ENCODE data around the gene FAM25A.
"Not testable (repeated sequence)": the region's sequence is repeated elsewhere in the genome, so short reads cannot be mapped to it uniquely, and the experiment has no call there.

FAM25A gene

DNA sequence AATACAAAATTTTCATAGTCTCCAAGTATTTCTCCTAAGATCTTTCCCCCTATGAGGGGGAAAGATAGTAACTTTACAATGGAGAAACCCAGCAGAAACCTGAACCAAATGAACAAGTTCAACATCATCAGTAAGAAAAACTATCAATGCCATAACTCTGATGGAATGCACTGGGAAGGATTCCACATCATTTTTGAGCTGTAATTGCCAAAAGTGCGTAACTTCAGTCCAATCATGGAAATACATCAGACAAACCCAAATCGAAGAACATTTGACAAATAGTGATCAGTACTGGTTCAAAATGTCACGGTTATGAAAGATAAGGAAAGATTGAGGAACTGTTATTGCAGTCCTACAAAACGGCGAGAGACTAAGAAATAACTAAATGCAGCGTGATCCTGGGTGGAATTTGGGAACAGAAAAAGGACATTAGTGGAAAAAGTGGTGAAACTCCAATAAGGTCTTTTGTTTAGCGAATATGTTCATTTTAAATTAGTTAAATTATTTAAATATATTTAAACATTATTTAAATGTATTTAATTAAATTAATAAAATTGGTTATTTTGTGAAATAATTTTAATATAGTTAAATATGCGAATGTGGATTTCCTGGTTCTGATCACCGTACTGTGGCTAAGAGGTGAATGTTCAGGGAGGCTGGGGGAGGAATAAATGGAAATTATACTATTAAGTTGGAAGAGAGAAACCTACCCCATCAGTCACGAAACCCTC lies 4.9 kb upstream of the FAM25A start:
- DNase-seq, result not testable (repeated sequence)

DNA sequence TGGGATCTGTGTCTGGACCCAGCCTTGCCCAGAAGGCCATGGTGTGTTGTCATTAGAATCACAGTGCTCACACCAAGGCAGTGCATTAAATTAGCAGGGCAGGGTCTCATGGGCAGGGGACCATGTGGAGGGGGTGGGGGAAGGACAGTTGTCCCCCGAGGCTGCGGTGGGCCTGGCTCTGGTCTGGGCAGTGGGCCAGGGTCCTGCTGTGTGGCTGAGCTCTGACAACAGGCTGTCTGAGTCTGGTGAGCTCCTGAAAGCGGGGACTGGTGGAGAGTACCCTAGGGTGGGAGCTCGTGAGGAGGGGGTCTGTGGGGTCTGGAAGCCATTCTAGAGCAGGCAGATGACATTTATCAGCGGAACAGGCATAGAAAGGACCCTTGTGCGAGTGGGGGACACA lies 2.0 kb upstream of the FAM25A start:
- DNase-seq, result not testable (repeated sequence)

DNA sequence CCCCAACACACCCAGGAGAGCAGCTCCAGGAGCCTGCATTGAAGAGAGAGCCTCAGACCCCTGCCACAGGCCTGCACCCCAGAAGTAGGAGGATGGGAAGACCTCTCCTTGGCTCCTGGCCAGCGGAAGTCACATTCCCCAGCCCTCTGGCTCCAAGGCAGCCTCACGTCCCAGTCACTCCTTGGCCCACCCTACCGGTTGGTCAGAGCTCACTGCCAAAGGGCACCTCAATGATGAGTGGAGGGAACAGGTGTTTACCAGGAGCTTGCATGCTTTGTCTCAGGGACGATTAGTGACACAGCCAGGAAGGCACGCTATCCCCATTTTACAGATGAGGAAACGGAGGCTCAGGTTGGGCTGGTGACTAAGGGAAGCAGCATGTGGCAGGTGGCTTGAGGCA lies 1.0 kb upstream of the FAM25A start:
- DNase-seq, result not testable (repeated sequence)

DNA sequence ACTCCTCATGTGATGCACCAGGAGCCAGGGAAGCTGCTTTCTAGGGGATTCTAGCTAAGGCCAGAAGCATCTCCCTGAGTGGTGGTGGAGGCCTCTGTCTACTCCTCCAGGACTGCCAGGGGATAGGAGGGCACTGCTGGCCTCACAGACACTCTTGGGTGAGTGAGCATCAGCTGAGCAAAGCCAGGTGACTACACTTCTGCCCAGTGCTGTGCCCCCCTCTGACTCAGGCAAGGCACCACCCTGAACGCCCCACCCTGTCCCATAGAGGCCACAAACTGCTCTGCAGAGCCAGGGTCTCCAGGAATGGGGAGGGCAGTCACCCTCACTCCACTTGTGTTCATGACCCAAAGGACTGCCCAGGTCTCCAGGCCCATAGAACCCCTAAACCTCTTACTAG lies 590 bp upstream of the FAM25A start:
- DNase-seq, result not testable (repeated sequence)

DNA sequence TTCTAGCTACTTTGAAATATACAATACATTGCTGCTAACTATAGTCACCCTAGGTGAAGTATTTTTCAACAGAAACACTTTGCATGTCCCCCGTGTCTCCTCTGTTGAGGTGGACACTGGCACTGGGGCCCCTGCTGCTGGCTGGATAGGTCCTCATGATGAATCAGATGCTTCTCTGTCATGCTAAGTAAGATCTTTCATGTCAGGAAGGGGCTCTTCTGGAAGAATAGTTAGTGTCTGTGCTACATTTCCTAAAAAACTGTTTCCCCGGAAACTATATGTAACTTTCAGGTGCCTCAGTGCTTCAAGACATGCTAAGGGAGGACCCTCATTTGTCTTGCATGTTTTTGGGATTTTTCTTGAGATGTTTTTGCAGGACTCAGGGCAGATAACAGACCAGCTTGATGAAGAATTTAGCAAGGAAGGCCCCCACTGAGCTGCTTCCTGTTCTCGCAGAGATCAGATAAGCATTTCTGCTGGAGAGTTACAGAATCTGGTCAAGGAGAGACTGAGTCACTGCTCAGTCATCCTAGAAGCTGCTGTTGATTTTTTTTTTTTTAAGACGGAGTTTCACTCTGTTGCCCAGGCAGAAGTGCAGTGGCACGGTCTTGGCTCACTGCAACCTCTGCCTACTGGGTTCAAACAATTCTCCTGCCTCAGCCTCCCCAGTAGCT lies 5.3 kb downstream of the FAM25A start:
- DNase-seq, result peak; percentile 86

DNA sequence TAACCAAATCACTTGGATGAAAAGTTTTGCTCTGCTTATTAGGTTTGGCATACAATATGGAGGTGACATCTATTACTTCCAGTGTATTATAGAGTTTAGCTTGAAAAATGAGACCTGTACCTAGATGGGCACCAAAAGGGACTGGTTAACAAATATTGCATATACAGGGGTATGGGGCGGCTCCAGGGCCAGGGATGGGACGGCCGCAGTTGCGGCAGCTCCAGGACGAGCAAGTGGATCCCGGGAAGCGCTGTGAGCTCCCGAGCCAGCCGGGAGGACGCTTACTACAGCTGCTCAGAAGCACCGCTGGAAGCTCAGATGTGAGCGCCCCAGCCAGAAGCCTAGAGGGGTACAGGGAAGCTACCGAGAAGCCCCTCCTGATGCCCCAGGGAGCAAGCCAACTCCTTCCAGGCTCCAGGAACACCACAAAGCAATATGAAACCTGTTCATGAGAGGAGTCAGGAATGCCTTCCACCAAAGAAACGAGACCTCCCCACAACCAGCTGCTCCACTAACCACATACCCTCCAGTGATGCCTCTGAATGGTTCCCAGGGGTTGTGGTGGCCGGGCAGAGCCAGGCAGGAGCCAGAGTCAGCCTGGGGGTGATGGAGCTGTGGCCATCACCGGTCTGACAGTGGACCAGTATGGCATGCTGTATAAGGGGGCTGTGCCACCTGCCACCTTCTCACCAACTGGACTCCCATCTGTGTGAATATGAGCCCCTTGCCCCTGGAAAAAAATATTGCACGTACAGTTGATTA lies 6.8 kb downstream of the FAM25A start:
- DNase-seq, result not testable (repeated sequence)

DNA sequence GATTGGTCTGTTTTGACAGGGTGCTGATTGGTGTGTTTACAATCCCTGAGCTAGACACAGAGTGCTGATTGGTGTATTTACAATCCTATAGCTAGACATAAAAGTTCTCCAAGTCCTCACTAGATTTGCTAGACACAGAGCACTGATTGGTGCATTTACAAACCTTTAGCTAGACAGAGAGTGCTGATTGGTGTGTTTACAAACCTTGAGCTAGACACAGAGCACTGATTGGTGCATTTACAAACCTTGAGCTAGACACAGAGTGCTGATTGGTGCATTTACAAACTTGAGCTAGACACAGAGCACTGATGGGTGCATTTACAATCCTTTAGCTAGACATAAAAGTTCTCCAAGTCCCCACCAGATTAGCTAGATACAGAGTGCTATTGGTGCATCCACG lies 10.3 kb downstream of the FAM25A start:
- not testable (repeated sequence) for DNase-seq

DNA sequence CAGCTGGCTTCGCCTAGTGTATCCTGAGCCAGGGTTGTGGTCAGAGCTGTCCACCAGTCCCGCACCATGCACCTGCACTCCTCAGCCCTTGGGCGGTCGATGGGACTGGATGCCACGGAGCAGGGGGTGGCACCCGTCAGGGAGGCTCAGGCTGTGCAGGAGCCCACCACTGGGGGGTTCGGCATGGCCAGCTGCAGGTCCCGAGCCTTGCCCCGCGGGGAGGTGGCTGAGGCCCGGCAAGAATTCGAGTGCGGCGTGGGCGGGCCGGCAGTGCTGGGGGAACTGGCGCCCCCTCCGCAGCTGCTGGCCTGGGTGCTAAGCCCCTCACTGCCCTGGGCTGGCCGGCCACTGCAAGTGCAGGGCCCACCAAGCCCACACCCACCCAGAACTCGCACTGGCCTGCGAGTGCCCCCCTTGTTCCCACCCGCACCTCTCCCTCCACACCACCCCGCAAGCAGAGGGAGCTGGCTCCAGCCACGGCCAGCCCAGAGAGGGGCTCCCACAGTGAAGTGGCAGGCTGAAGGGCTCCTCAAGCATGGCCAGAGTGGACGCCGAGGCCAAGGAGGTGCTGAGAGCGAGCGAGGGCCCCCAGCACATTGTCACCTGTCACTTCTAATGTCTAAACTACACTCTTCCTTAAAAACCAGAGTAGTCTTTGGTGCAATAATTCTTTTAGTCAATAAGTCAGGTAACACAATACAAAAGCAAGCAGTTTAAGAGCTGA lies 11.0 kb downstream of the FAM25A start:
- no peak for DNase-seq

DNA sequence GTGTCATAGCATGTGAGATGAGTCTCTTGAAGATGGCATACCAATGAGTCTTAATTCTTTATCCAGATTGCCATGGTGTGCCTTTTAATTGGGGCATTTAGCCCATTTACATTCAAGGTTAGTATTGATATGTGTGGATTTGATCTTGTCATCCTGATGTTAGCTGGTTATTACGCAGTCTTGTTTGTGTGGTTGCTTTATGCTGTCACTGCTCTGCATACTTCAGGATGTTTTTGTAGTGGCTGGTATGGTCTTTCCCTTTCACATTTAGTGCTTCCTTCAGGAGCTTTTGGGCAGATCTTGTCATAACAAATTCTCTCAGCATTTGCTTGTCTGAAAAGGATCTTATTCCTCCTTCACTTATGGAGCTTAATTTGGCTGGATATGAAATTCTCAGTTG lies 16.5 kb downstream of the FAM25A start:
- peak; percentile 23 for DNase-seq

DNA sequence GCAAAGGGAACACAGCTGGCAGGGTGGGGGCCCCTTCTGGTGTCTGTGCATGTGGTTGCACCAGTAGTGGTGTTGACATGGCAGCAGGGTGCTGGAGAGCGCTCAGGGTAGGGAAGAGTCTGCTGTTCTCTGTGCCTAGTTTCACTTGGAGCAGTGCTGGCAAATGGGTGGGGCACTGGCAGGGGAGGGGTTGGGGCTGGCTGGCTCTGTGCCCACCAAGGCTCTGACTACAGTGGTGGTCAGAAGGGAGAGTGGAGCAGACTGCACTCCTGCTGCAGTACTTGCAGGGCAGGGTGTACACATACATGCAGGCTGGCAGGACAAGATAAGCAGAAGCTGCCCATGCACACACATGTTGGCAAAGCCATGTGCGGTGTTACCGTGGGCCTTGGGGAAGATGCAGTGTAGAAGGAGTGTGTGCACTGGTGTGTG lies 18.2 kb downstream of the FAM25A start:
- DNase-seq, result no peak

DNA sequence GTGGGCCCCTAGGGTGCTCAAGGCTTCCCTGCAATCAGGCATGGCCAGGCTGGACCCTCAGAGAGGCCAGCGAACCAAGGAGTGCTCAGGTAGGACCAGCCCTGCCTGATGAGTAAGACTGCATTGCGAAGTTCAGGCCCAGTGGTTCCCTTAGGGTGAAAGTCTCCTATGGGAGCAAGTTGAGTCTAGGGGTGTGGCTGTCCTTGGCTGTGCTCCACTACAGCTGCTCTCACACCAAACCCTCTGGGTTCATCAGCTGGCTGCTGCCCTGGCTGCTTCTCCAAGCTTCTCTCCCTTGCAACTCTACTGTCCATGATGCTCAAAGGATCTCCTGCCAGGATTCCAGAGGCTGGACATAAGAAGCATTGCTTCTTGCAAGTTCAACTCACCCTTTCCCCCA lies 18.7 kb downstream of the FAM25A start:
- DNase-seq, result no peak

DNA sequence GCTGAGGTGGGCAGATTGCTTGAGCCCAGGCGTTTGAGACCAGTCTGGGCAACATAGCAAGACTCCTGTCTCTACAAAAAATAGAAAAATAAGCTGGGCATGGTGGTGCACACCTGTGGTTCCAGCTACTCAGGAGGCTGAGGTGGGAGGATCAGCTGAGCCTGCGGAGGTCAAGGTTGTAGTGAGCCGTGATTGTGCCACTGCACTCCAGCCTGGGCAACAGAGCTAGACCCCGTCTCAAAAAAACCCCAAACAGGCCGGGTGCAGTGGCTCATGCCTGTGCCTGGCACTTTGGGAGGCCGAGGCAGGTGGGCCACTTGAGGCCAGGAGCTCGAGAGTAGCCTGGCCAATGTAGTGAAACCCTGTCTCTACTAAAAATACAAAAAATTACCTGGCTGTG lies 23.5 kb downstream of the FAM25A start:
- DNase-seq, result not testable (repeated sequence)

DNA sequence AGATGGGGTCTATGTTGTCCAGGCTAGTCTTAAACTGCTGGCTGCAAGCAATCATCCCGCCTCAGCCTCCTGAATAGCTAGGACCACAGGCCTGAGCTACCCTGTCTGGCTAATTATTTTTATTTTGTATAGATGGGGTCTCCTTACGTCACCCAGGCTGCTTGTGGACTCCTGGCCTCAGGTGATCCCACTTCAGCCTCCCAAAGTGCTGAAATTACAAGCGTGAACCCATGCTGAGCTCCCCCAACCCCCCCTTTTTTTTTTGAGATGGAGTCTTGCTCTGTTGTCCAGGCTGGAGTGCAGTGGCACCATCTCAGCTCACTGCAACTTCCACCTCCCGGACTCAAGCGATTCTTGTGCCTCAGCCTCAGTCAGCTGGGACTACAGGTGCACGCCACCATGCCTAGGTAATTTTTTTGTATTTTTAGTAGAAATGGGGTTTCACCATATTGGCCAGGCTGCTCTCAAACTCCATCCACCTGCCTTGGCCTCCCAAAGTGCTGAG lies 25.4 kb downstream of the FAM25A start:
- DNase-seq, result no peak

DNA sequence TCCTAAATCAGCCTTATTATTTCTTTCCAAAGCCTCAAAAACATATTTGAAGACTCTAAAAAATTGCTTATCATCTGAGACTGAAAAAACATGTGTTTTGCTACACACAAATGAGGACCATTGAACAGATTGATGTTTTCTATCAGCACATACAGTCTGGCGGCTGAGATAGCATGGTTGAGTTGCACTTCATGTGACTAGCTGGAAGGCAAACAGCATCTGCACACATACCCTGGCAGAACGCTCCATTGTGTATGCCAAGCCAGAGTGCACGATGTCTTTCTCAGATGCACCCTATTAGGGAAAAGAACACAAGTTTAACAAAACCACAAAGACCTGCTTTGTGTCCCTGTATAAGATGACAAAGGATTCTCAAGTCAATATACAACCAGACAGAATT lies 33.0 kb downstream of the FAM25A start:
- no peak for DNase-seq

DNA sequence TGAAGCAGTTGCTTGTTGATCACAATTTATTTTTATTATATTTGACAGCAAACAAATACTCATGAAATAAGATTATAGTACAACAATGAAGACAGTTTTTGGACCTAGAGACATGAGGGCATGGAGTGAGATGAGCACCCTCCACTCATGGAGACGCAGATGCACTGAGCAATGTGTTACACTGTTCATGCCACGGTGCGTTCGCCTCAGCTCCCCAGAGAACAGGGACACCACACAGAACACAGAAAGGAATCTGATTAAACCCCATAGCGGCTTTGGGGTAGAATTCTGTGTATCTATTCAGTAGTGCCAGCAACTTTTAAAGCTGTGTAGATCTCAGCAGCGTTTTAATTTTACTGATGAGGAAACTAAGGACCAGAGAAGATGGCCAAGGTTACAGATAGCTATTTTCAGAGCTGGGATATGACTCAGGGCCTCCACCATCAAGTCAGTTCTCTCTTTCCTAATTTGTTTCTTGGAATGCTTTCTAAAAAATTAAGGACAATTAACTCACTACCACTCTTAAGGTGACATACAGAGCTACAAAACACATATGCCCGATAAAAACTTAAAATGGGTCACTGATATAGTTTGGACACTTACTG lies 33.6 kb downstream of the FAM25A start:
- DNase-seq, result no peak

DNA sequence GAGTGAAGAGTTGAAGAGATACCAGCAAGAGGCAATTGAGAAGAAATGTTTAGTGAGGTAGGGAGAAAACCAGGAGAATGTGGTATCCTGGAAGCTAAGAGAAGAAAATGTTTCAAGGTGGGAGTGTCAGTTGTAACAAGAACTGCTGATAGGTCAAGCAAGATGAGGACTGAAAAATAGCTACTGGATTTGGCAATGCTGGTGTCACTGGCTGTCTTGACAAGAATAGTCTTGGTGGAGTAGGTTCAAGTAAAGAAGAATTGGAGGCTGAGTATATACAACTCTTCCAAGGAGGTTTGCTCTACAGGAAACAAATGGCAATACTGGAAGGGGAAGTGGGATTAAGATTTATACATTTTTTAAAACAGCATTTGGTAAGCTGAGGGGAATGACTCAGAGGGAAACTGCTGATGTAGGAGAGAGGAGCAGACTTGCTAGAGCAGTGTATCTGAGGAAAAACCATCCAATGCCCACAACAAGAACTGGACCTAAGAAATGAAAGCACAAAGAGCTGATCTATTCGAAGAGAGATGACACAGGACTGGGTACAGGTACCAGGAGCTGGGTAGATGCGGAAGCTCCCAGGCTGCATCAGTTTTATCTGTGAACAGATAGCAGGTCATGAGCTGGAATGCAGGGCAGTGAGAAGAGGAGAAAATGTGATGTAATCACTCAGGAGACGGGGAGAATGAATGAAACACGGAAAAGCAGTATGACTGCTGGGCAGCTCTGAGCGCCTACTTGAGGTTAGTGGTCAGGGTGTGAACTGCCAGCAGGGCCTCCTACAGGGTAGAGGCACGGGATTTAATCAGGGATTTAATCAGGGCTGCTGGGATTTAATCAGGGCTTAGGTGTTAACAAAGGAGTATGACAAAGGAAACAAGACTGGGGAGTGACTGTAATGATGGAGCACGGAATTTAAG lies 34.5 kb downstream of the FAM25A start:
- peak; percentile 73 for DNase-seq

DNA sequence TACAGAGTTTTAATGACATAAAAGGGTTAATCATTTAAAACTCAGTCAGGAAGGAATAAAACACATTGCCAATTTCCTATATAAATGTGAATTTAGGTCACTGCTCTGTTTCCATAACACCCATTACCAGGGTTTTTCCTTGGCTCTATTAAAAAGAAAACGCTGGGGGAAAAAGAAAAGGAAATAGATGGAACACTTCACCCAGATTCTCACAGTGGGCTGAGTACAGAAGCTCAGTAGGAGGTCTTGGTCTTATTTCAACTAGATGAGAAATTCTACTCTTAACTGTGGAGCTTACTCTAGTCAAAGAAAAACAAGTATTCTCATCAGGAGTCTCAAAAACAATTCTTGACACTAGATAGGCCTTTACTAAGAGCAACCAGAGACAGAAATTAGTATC lies 38.1 kb downstream of the FAM25A start:
- DNase-seq, result no peak

DNA sequence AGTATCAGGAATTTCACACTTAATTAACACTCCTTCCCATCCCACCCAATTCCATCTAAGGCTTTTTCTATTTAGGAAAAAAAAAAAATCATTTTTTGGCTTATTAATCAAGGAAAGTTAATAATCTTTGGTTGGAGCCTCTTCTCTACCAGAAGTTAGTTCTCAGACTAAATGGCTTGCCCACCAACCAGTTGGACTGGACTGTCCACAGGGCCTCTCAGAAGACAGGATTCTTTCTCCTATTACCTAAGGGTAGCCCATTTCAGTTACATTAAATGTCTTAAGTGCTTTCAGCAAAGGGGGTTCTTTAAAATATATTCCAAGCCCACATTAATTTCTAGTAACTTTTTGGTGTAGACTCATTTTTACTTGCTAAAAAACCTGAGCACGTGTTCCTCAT lies 39.3 kb downstream of the FAM25A start:
- no peak for DNase-seq

DNA sequence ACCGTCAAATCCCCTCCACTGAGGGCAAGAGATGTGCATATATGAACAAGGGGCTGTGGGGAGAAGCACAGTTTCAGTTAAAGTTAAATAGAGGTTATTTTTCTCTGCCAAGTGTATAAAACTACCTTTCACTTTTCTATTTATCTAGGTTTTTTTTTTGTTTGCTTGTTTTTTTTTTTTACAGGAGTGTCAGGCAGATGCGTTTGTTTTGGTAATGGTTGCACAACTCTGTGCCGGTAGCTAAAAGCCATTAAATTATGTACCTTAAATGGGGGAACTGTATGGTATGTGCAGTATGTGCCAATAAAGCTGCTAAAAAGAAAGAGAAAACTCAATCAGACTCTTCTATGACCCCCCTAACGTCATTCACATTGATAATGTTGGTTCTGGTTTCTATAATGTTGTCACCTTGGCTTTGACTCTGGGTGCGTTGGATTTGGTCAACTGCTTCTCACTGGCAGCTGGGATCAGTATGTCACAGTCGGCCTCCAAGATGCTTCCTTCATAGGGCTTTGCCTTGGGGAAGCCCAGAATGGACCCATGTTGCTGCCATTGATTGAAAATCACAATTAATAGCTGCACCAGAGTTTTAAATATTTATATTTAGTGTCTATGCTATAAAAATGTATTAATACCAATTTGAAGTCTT lies 40.3 kb downstream of the FAM25A start:
- DNase-seq, result no peak

DNA sequence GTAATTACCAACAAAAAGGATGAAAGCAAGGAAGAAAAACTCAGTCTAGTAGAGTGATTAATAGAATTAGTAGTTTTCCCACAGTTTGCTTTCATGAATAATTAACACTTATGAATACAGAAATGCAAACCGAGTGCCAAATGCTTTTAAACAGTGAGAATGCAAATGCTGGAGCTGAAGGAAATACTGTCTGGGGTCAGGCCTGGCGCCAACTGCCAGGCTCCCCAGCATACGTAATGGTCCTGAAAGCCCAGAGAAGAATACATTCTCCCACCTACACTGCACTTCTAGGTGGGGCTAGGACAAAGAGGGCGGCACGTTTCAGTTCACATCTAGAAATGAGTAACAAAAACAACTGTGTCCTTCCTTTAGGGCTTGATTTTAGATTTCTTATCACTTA lies 44.6 kb downstream of the FAM25A start:
- no peak for DNase-seq

DNA sequence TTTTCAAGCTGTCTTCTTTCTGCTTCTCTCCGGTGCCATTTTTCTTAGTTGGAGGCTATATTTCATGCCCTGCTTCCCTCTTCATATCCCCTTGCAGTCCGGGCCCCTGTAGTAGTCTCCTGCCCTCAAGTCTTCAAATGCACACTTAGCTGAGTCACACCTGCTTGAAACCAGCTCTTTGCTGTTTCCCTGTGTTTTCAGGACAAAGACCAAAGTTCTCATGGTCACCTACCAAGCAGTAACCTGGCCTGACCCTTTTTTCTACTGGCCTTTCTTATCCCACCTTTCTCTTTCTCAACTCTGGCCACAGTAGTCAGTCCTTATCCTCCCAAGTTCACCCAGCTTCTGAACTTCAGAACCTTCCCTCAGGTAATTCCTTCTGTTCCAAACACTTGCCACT lies 46.1 kb downstream of the FAM25A start:
- DNase-seq, result no peak

All from activated CD4-positive, alpha-beta T cell treated with anti-CD3 and anti-CD28 coated beads, Interleukin-10, Interleukin-2, amounts not matched to agents 100 ng/mL and 50 ng/mL, durations not matched to agents 16 hours and 8 hours (primary cell).